ENCODE measurements around the gene EWSR1. TPM values are rescaled to one million over a fixed set of nuclear protein-coding genes. Genes with fewer than 3 reads are reported as not detected.
"Not testable (repeated sequence)": the region's sequence is repeated elsewhere in the genome, so short reads cannot be mapped to it uniquely, and the experiment has no call there.

The EWSR1 gene
- total RNA-seq, 2 donors from 2014 or later: 257 to 320 TPM

GRCh38 chr22:29343313-29343805 lies 75.3 kb downstream of the EWSR1 start:
- Mint-ChIP-seq H3K36me3 (peaks cover 0 to 4% of the 10 kb centered on the region in 2 donors), H3K9me3 (no peaks in the 10 kb centered on the region), H3K27ac (peak overlapping the region; percentile 7 to 87)
- no peak for DNase-seq (ENCODE audit: low spot score in 2 of 2)
- peak; percentile 33 to 80 for ATAC-seq

GRCh38 chr22:29344137-29344536 lies 76.1 kb downstream of the EWSR1 start:
- DNase-seq (ENCODE audit: low spot score in 2 of 2) (no peak), ATAC-seq (no peak)
- peaks cover 0 to 4% of the 10 kb centered on the region in 2 donors for H3K36me3 Mint-ChIP-seq
- H3K27ac Mint-ChIP-seq: no peak overlapping the region
- H3K9me3 Mint-ChIP-seq: no peaks in the 10 kb centered on the region

- not testable (repeated sequence) for H3K27ac Mint-ChIP-seq, H3K36me3 Mint-ChIP-seq
Observed at GRCh38 chr22:29344889-29345288, 76.8 kb downstream of the EWSR1 start.

GRCh38 chr22:29345932-29346331 lies 77.9 kb downstream of the EWSR1 start:
- Mint-ChIP-seq H3K27ac (no peak overlapping the region), H3K36me3 (no peaks in the 10 kb centered on the region), H3K9me3 (no peaks in the 10 kb centered on the region)
- no peak for ATAC-seq
- no peak for DNase-seq (ENCODE audit: low spot score in 2 of 2)

More at GRCh38 chr22:29344889-29345288, 76.8 kb downstream of the EWSR1 start:
- ATAC-seq; DNase-seq (ENCODE audit: low spot score in 2 of 2); H3K9me3 Mint-ChIP-seq: not testable (repeated sequence)

GRCh38 chr22:29346659-29347058 lies 78.6 kb downstream of the EWSR1 start:
- H3K36me3 Mint-ChIP-seq: peaks cover 0 to 6% of the 10 kb centered on the region in 2 donors
- H3K9me3 Mint-ChIP-seq: no peaks in the 10 kb centered on the region
- ATAC-seq: no peak

GRCh38 chr22:29348041-29348440 lies 80.0 kb downstream of the EWSR1 start:
- peaks cover 0 to 6% of the 10 kb centered on the region in 2 donors for H3K36me3 Mint-ChIP-seq
- no peak overlapping the region for H3K27ac Mint-ChIP-seq
- no peak for ATAC-seq
- no peak for DNase-seq (ENCODE audit: low spot score in 2 of 2)
- H3K9me3 Mint-ChIP-seq: no peaks in the 10 kb centered on the region

More at GRCh38 chr22:29346659-29347058, 78.6 kb downstream of the EWSR1 start:
- no peak overlapping the region for H3K27ac Mint-ChIP-seq
- no peak for DNase-seq (ENCODE audit: low spot score in 2 of 2)

- peaks cover 0 to 6% of the 10 kb centered on the region in 2 donors for H3K36me3 Mint-ChIP-seq
- no peak overlapping the region for H3K27ac Mint-ChIP-seq
- DNase-seq (ENCODE audit: low spot score in 2 of 2) (no peak), ATAC-seq (no peak)
- no peaks in the 10 kb centered on the region for H3K9me3 Mint-ChIP-seq
Observed at GRCh38 chr22:29348956-29349355, 80.9 kb downstream of the EWSR1 start.

Other genes starting within 250 kb of the EWSR1 start
- not detected for gene C22orf31, start 206.4 kb upstream of the EWSR1 start, total RNA-seq
- gene KREMEN1, start 195.2 kb upstream of the EWSR1 start, total RNA-seq: under 1 TPM; 0.19 to 0.55 TPM
- gene EMID1, start 62.4 kb upstream of the EWSR1 start, total RNA-seq: under 1 TPM in 1 of 2 donors, not detected in 1; 0.41 TPM
- gene RHBDD3, start 287 bp upstream of the EWSR1 start, total RNA-seq: 10 to 100 TPM; 19.6 to 29.5 TPM
- 1 to 10 TPM in 1 of 2 donors, under 1 TPM in 1; 0.36 to 1.5 TPM for gene GAS2L1, start 38.4 kb downstream of the EWSR1 start, total RNA-seq
- under 1 TPM; 0.20 to 0.78 TPM for gene RASL10A, start 47.4 kb downstream of the EWSR1 start, total RNA-seq
- 10 to 100 TPM; 48.9 to 60.4 TPM for gene AP1B1, start 120.3 kb downstream of the EWSR1 start, total RNA-seq
- gene RFPL1, start 170.3 kb downstream of the EWSR1 start, total RNA-seq: not detected
- 1 to 10 TPM in 1 of 2 donors, under 1 TPM in 1; 0.18 to 2.1 TPM for gene NEFH, start 211.9 kb downstream of the EWSR1 start, total RNA-seq

All from activated naive CD4-positive, alpha-beta T cell treated with anti-CD3 and anti-CD28 coated beads, Interleukin-2, amount 50 U/mL, for 72 hours (primary cell).